Right lobe of liver (tissue), 4 donors: Measurements from ENCODE around the gene TMEM179.

Experiments
- POLR2A ChIP-seq: fragments of 450-650 bp; IDR thresholded peaks from one replicate; pipeline ENCODE4 v1.6.1; 2017; ENCODE audit warnings: antibody characterized with exemption, mild to moderate bottlenecking
- TF ChIP-seq, protein P1 (sequence below), 4 donors: fragments of 200-600 bp in 3 of 4; fragments of 450-650 bp in 1 of 4; IDR thresholded peaks; one replicate each; pipeline versions ENCODE4 v1.5.1 to v1.8.0; 2016 to 2022; ENCODE audit warnings: antibody characterized with exemption in 4 of 4, mild to moderate bottlenecking in 2 of 4
- donor health status: DM: no; HTN: no; CAD: no.
- donor health status: DM: no; HTN: no; CAD: no.
- donor health status: DM: no; HTN: yes; CAD: no.

DNA sequence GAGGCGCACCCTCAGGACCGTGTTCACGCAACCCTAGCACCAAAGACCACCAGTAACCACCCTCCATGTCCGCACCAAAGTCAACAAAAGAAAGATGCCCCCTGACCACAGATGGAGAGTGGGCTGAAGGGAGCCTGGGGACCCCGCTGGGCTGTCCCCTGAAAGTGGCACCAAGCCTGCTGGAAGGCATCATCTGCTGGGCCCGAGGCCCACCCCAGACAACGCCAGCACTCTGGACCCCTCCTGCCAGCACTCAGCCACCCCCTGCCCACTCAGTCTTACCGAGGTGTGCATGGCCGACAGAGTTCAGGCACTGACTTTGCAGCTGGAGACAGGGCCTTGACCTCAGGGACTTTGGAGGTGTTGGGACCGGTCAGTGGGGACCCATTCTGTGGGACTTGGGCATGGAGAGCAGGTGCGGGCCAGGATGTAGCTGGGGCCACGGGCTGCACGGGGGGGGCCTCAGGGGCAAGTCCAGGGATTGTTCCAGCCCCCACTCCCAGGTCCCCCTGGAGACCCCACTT lies 34.4 kb upstream of the TMEM179 start:
- TF ChIP-seq POLR2A, result no peak
- TF ChIP-seq, protein P1, sequence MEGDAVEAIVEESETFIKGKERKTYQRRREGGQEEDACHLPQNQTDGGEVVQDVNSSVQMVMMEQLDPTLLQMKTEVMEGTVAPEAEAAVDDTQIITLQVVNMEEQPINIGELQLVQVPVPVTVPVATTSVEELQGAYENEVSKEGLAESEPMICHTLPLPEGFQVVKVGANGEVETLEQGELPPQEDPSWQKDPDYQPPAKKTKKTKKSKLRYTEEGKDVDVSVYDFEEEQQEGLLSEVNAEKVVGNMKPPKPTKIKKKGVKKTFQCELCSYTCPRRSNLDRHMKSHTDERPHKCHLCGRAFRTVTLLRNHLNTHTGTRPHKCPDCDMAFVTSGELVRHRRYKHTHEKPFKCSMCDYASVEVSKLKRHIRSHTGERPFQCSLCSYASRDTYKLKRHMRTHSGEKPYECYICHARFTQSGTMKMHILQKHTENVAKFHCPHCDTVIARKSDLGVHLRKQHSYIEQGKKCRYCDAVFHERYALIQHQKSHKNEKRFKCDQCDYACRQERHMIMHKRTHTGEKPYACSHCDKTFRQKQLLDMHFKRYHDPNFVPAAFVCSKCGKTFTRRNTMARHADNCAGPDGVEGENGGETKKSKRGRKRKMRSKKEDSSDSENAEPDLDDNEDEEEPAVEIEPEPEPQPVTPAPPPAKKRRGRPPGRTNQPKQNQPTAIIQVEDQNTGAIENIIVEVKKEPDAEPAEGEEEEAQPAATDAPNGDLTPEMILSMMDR (IDR thresholded peaks at IDR 0.05), result no peak
